GM04504 (cell line): ENCODE measurements around the gene ME1.

Source experiments
- DNase-seq: peaks from one replicate; pipeline ENCODE4 v3.0.0-alpha.2; 2012; ENCODE audit warnings: low read depth

Gene ME1

DNA sequence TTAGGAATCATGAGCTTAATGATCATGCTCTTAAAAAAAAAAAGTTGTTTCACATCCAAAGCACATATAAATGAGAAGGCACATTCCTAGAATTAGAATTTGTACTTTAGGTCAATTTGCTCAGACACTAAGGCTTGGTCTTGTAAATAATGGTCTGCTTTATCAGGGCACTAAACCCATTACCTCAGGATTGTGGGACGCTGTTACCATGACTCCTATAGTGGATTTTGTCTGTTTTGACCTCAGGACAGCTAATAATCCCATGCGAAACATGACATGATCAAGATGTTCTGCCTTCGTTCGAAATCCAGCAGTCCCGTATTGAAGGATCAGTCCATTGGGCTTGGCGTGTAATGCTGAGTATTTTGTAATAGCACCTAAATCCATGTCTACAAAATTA is 240.2 kb downstream of the ME1 start:
- DNase-seq, result no peak

DNA sequence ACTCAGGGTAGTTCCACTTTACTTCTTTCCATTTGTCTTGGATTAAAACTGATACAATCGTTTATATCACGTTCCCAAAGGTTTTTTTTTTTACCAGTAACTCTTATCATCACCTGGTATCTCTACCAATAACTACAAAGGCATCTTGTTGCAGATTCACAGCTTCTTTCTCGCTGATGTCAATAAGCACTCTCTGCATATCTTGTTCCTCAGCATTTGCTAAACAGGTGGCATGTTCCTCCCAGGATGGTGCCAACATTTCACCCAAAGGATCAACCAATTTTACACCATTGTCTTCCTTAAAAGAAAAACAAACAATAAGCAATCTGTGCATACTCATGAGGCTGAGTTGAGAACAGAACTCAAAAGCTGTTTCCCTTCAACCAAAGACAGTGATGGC is 242.3 kb downstream of the ME1 start:
- DNase-seq, result no peak

- no peak for DNase-seq
Observed at GRCh38 chr6:83185096-83185495, 245.8 kb downstream of the ME1 start.

DNA sequence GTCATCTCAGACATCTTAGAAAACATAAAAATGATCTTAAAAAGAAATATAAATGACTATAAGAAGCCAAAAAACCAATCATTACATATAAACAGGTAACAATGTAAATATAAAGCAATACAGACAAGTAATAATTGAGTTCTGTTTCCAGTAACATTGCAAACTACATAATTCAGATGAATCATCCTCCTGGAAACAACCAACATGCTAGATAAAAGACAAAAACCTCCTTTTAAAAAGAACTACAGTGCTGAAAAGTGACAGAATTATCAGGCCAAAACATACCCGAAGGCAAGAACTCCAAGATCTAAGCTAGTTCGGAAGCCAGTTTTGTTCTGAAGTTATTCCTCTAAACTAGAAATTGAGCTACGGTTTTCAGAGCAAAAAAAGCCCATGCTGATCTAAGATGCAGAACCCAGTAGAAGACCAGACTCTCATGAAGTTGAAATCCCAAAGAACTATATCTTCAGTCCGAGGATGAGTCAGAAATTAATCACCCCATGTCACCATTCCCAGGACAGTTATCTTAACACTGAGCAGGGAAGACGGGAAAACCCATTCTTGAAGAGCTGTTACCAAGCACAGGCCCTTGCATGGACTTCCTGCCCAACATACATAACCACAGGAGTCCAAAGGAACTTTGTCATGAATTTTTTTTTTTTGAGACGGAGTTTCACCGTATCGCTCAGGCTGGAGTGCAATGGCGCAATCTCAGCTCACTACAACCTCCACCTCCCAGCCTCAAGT is 247.6 kb downstream of the ME1 start:
- DNase-seq, result peak; percentile 88

GRCh38 chr6:83182114-83182513 is 248.7 kb downstream of the ME1 start:
- no peak for DNase-seq

DNA sequence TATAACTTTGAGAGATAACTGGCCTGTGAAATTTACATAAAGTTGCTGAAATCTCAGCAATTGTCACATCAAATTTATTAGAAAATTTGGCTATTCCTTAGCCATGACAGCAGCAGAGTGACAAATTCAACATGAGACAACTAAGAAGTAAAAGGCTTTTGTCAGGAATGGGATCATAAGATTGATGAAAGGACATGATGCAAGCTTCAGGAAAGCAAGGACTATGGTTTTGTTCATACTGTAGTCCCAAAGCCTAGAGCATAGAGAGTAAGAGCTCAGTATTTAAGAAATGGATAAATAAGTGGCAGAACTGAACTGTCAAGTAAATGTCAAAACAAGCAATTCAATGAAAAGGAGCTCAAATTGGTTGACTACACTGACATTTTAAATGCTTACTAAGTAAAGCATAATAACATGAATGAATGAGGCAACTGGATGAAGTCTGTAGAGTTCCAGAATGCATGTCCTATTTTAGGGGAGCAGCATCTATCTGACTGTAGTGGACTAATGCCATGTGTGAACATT is 250.4 kb downstream of the ME1 start:
- DNase-seq, result no peak

DNA sequence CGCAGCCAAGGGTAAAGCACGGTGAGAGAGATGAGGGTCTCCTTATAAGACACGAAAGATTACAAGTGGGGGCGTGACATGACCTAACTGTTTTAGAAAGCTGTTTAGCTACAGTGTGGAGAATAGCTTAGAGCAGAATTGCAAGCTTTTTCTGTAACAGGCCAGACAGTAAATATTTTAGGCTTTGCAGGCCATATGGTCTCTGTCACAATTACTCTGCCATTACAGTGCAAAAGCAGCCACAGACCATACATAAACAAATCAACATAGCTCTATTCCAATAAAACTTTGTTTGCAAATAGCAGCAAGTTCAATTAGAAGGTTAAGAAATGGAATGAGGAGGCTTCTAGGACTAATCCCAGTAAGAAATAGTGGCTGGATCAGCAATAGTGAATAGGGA is 254.6 kb downstream of the ME1 start:
- DNase-seq, result no peak

DNA sequence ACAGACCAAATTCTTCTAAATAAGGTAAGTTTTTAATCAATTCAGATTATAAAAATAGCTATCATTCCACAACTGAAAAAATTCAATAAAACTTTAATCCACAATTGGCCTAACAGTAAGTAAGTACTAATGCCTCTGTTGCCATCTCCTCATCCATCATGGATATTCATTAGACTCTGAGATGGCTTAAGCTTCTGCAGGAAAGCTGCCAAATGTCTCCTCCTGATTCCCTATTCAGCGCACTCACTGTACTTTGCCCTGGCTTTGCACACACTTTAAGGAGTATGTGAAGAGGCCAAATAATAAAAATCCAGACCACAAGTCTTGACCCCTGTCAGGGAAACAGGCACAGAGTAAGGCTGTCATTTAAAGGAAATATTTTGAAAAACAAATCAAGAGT is 261.3 kb downstream of the ME1 start:
- DNase-seq, result no peak

DNA sequence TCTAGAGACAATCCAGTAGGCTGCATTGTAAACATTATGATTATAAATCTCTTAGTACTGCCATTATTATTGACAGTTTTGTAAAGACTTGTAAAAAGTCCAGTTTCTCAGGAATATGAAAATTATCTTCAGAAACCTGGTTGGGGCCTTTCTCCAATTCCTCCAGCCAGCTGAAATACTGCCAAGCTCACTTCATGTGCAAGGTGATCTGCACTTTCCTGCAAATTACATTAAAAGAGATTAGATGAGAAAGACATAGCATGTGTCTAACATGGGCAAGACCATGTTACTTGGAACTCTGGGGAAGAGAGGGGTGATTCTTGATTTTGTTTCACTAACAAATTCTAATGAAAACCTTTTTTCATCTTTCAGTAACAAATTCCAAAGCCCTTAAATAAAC is 261.7 kb downstream of the ME1 start:
- DNase-seq, result no peak

DNA sequence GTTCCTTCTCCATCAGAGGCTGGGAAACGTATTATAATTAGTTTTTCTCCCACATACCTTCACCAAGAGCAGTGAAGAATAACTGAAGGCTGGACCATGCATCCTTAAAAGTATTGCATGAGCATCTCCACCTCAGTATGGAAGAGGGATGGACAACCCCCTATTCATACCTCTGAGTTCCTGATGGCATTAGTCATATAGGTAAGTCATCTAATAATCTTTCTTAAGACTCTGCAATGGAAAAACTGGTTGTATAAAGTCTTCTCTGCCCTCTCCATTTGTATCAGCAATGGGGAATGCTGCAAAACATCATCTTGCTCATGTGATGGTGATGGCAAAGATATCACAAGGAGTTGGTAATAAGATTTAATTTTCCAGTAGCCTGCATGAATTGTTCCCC is 262.3 kb downstream of the ME1 start:
- no peak for DNase-seq

DNA sequence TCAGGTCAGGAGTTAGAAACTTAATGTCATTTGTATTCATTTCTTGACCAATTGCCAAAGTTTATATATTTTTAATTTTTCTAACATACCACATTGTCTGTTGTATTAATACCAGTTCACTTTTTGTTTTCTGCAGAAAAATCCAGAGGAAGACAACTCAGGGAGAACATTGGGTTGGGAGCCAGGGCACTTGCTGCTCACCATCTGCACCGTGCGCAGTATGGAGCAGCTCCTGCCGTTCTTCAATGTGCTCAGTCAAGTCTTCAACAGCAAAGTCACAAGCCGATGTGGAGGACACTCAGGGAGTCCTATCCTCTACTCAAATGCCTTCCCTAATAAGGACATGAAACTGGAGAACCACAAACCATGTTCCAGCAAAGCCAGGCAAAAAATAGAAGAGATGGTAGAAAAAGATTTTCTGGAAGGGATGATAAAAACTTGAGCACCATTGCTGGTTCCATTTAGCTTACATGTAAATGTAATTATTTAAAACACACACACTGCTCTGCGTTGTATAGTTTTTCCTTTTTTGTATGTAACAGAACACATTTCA is 263.0 kb downstream of the ME1 start:
- DNase-seq, result no peak
